Ramos (cell line): ENCODE results near the gene APBB1.

Experiments
- in situ Hi-C: fragments of 300-500 bp; cut with MboI; formaldehyde crosslinking; loops from one replicate; pipeline ENCODE4 v1.14.3; 2022; ENCODE audit warnings: low sequenced_read_pairs; ENCODE audit not compliant: unreplicated experiment

Gene APBB1

DNA sequence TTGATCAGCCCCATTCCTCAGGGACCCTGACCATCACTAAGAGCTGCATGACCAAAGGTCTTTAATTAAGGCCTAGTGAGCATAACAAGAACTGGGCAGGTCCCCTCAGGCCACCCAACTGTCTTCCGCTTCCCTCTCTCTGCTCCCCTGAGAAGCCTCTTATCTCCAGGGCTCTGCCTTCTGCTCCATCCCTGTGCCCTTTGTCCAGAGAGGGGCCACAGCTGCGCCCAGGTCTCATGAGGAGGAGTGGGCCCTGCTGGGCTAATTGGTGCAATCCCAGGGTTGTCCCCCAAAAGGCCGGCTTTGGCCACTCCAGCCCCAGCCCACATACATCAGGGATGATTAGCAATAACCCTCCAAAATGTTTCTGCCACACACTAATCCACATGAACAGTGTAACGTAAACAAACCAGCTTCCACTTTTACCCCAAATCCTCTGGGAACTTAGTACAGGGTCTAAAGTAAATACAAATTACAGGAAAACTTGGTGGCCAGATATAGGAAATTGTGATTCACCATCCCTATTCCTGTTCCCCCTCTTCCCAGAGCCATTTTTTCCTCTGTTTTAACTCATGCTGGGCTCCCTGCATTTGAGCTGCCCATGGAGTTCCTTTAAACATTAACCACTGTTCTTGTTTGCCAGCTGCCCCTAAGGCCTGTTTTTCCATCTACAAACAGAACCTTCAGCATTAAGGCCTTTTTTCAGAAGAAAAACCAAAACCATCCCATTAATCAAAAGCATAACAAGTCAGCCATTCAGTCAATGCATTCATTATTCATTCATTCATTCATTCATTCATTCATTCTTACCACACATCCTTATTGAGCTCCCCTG is 64.0 kb downstream of the APBB1 start:
- in situ Hi-C loops: loop anchor here (10.0 kb wide), 1 partner anchor 110 kb away; no protein-coding TSS in a partner anchor

DNA sequence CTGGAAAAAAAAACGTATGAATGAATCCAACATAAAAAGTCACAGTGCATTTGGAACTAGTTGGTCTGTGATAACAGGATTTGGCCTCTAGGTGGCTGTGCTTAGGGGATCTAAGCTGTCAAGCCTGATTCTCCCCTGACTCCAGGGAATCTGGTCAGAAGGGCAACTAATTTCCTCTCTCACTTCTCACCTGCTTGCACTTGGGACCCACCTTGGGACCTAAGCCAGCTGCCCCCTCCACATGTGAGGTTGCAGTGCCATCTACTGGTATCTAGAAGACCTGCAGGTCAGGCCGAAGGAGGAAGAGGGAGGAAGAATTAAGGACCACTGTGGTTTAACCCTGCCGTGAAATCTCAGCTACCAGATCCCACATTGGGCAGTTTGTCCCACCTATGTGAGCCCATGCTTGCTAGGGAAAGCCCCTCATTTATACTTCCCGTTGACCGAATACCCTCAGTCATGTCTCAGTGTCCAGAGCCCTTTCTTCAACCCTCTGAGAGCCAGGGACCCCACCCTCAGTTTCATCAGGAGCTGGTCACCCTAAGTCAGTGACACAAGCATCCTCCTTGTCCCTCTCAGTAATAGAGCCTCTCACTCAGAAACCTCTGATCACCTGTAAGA is 65.4 kb downstream of the APBB1 start:
- in situ Hi-C loops: loop anchor here (10.0 kb wide), 1 partner anchor 109 kb away; no protein-coding TSS in a partner anchor

DNA sequence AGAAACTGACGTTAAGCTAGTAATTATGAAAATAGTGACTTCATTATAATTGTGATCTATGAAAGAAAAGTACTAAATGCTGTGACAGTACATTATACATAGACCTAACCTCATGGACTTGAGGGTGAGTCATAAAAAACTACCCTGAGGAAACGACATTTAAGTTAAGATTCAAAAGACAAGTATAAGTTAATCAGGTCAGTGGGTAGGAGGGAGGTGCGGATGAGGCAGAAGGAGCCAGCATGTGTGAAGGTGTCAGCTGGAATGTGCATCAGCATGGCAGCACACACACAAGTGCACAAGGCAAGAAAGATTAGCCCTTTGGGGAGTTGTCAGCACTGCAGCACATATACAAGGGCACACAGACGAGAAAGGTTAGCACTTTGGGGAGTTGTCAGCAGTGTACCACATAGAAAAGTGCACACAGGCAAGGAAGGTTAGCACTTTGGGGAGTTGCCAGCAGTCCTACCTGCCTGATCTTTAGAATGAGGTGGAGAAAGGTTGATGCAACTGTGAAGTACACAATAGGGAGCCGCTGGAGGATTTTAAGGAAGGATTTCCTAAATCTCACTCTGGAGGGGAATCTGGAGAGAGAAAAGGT is 67.0 kb downstream of the APBB1 start:
- in situ Hi-C loops: loop anchor here (10.0 kb wide), 1 partner anchor 107 kb away; no protein-coding TSS in a partner anchor

DNA sequence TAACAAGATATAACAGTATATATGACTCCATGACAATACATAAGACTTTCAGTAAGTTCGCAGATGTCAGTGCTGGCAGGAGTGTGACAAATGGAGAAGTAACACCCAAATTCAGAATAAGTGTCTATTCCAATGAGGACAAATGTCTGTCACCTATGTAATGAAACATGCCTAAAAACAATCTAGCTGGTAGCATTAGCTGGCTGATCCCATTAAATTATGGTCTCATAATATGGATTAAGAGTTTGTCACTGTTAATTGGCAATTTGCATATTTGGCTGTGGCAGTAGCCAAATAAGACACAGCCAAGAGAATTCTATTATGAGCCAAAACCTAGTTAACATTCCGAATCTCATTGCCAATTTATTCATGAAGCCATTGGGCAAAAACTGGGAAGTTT is 68.4 kb downstream of the APBB1 start:
- in situ Hi-C loops: loop anchor here (10.0 kb wide), 1 partner anchor 106 kb away; no protein-coding TSS in a partner anchor

DNA sequence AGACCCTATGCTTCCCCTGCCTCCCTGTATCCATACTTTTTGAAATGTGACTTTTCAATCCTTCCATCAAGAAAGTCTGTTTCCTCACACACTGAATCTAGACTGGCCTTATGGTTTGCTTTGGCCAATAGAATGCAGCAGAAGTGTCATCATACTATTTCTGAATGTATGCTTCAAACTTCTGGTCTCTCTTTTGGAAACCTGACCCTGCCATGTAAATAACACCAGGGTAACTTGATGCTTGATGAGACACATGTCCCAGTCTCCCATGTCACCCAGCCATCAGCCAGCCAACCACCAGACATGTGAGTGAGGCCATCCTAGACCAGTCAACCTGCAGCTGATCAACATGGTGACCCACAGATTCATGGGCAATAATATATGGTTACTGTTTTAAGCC is 68.9 kb downstream of the APBB1 start:
- in situ Hi-C loops: loop anchor here (10.0 kb wide), 1 partner anchor 105 kb away; no protein-coding TSS in a partner anchor

DNA sequence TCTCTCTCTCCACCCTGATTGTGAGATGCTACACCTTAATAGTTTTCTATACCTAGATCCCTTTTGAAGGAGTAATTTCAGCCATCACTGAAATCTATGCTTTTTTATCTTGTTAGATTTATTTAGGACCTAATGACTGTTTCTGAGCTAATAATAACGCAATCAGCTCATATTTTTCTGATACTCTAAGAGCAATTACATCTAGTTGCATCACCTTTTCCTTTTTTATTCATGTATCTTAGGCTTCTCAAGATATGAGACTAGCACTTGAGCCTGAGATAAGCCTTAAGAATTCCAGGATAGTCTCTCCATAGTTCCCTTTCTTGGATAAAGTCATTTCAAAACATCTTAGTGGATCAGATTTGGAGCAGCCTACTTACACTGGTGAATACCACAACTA is 73.5 kb downstream of the APBB1 start:
- in situ Hi-C loops: no loop called here
